ENCODE results near the gene SPOCK1.

SPOCK1 gene

GRCh38 chr5:137216976-137217598 is 282.0 kb downstream of the SPOCK1 start:
- DNase-seq = no peak

DNA sequence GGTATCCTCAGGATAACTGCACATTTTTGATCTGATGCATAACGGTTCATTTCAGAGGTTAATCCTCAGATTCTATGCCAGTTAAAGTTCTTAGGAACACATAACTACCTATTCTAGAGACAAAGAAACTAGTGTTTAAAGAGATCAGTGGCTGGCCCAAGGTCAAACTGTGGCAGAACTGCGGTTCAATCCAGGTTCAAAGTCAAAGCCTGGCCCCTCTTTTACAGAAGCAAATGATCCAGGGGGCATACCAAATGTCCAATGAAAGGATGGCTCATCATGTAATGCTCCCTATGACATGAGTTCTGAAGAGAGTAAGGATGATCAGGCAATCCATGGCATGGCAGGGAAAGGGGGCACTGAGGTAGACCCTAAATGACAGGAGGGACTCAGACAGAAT is 283.3 kb downstream of the SPOCK1 start:
- DNase-seq = no peak

GRCh38 chr5:137215261-137215660 is 283.9 kb downstream of the SPOCK1 start:
- DNase-seq = no peak

DNA sequence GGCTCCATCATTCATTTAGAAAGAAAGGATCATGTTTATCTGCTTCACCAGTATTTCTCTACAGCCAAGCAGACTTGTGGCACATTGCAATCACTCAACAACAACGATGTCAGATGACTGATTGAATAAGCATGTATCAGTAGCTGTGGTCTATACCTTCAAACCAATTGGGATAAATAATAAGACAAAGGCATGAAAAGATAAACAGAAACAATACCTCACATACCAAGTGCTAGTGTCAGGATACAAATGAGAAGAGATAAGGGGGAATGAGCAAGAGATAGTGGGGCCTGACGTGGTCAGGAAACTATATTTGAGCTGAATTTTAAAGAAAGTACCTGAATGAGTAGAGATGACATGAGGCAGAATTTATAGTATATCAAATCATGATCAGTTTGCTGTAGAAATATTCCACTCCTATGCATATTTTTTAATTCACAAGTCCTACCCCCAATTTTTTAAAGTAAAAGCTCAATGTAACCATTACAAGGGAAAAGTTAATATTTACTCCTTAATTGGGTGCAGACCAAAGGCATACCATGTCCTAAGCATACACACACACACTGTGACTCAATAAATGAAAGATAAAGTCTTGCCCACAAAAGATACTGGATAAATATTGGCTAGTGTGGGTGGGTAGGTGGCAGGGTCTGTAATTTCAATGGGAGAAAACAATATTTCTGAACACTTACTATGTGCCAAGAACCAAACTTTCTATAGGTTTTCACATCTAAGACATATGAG is 284.5 kb downstream of the SPOCK1 start:
- no peak for DNase-seq

DNA sequence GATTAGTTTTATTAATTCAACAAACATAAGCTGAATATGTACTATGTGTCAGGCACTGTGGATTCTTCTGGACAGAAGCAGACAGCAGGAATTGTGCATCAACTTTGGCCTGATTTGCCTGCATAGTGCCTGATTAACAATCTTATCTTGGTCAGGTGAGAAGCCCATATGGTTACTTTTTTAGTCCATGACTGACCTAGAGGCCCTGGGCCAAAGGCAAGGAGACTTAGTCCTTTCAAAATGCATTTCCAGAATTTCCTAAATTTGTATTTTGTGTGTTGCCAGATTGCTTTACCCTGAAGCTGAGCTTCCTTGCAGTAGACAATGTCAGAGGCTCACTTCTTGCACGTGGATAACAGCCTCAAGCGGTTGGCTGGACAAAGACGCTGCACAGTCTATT is 286.7 kb downstream of the SPOCK1 start:
- DNase-seq = no peak

DNA sequence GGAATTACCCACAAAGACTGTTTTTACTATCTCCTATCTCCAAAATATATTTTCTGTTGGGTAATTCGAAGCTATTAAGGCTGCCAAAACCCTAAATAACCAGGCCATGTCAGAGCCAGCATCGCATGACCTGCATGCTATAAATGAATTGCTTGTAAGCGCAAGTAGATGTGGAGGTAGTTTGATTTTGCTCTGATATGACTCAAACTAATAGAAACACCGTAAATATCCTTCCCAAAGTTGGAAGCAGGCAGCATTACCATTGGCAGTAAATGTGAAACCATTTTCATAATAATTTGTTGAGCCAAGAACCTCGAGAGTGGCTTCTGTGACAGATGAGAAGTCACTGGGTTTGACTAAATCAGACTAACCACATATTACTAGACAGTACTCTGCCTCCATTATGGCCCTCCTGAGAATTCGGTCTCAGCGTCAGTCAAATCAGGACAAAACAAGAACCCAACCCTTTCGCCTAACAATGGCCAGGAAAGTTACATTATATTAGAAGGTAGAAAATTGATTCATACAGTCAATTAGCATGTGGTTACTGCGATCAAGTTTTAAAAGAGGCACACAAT is 289.8 kb downstream of the SPOCK1 start:
- DNase-seq = no peak

DNA sequence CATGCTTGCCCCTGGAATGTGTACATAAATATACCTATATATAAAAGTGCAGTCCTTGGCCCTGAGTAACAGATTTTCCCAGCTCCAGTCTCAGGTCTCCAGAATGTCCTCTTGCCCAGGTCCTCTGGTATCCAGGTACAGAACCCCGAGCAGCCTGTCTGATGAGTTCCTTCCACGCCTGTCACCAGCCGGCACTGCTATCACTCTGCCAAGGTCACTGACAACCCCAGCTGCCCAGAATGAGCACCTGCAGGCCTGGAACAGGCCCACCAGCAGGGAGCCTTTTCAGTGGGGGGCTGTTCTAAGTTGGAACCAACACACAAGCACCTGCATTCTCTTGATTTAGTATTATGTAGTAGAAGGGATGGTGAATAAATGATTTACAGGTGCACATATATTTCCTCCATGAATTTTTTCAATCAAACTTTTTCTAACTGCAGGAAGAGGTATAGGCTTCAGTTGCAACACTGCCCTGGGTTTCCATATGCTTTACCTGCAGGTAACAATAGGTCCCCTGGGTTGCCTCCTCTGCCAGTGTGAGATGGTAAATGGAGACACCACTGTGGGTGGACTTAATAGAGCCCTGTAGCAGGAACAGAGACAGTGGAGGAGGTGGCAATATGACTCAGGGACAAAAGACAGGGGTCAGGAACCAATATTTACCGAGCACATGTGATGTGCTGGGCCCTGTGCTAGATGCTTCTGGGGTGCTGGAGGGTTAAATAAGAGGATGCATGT is 291.9 kb downstream of the SPOCK1 start:
- DNase-seq = no peak

DNA sequence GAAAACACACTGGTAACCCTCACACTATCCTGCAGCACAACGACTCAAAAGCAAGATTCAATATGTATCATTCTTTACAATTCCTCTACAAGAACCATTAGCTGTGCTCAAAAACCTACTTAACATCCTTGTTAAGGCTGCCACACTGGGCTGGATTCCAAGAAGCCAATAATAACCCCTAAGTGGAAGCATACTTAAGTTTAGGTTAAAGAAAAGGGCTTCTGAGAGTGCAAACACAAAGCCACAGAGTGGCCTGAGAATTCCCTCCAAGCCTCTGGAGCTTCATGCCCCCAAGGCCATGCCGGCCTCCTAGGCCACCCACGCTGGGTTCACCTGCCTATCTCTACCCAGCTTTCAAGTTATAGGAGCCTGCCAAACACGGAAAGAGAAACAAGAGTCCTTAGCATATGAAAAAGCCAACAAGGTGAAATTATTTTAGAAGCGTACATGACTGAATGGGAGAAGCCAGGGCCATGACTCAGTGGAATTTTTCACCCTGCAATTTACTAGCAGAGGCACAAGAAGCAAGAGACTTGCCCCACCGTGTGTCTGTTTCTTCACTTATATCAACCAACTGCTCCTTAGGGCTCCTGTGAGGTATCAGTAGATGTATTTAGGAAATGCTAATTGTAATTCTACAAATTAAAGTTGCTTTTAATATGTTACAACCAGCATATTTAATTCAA is 293.0 kb downstream of the SPOCK1 start:
- no peak for DNase-seq

DNA sequence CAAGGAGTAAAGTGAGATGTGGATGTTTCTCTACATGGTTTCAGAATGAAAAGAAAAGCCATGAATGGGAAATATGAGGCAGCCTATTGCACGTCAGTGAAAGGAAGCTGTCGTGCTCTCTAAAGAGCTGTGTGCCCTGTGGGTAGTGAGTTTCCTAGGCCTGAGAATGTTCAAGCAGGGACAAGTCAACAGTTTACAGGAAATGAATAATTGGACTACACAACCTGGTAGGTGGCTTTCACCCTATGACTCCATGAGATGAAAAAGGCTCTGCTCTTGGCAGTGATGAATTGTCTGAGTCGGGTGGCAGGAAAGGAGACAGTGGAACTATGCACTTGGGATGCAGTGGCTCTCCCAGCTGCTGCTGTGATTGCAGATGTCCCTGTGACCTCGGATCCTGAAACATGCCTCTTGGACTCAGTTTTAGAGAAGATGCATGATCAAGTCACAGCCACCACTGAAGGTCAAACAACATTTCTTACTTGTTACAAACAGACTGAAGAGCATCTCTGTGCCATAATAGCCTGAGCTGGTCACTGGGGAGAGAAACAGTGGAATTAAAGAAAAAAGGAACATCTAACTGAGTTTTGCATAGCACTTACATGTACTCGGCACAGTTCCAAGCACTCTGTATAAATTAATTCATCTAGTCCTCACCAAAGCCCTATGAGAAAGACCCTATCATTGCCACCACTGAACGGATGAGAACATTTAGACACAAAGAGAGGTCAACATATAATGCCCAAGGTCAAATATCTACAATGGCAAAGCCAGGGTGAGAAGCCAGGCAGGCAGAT is 293.7 kb downstream of the SPOCK1 start:
- DNase-seq = no peak

GRCh38 chr5:137203011-137203632 is 296.0 kb downstream of the SPOCK1 start:
- DNase-seq = no peak

DNA sequence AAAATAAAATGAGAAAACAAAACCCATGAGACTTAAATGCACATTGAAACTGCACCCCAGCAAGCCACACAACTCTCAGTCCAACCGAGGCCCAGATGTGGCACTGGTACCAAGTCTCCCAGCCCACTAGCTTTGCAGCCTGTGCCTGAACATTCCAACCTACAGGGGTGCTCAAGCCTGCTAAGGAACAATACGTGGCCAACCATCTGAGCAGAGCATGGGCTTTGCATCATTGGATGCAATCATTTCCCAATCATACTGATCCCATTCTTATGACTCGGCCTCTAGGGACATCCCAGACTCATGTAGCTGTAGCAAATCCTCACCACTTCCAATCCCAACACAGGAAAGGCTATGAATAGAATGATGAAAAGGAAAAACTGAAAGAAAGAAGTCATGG is 297.2 kb downstream of the SPOCK1 start:
- DNase-seq = no peak

GRCh38 chr5:137200906-137201700 is 298.0 kb downstream of the SPOCK1 start:
- DNase-seq = no peak

DNA sequence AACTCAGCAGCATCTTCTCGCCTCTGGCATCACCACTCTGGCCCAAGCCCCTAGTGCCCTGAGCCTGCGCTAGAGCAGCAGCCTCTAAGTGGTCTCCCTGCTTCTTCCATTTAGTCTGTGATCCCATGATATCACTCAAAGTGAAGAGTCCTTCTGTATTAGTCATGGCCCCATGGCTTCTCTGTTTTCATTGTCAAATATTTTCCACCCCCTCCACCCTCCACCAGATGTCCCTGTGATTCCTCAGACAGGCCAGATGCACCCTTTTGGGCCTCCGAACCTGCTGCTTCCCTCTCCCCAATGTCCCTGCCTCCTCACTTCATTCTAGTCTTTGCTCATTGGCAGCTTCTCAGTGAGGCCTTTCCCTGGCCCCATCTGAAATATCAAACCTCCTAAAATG is 299.2 kb downstream of the SPOCK1 start:
- no peak for DNase-seq

DNA sequence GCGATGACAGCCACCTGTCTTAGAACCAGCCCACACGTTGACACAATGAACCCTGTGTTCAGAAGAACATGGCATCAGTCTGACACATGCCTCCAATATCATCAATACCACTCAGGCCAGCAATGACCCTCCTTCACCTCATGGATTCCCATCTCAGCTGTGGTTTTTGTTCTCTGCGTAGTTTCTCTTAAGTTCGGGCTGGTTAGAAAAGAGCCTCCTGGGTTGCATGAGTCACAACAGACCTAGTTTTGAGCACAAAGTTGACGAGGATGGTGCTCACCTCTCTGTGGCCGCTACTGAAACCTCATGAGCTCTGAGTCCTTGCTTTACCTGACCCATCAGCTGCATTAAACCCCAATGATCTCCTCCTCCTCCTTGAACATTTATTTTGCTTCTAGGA is 299.9 kb downstream of the SPOCK1 start:
- no peak for DNase-seq

GRCh38 chr5:137195483-137195882 is 303.6 kb downstream of the SPOCK1 start:
- DNase-seq = no peak

DNA sequence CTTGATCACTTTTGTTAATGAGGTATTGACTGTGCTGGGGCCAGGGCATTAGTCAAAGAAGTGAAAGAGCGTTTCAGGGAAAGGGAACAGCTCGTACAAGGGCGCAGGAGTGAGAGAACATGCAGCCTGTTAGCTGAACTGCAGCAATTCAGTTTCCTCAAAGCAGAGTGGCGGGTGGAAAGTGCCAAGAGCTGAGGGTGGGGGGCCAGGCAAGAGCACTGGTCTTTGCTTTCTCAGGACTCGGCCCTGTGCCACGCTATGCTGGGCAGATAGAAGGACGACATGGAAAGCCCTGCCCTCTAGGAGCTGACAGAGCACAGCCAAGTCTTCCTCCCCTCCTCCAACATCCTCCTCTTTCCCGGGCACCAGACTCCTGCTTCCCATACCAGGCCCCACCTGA is 304.8 kb downstream of the SPOCK1 start:
- DNase-seq = no peak

DNA sequence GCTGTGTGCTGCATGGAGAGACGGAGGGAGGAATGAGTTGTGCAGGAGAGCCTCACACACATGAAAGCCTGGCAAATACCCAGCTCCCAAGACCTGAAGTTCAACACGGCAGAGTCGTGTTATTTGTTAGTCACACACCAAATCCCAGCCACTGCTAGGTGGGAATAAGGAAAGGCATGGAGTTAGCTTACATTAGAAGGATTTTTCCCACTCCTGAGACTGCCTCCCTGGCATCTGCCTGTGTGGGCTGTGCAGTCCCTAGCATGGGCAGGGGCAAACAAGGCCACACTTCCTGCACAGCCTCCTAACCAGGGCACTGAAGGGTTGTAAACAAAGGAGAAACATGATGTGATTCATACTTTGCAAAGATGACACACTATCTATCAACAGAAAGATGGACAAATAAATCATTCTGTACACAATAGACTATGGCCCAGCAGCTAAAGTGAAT is 306.8 kb downstream of the SPOCK1 start:
- DNase-seq = no peak

- no peak for DNase-seq
Observed at GRCh38 chr5:137191179-137191578, 307.9 kb downstream of the SPOCK1 start.

DNA sequence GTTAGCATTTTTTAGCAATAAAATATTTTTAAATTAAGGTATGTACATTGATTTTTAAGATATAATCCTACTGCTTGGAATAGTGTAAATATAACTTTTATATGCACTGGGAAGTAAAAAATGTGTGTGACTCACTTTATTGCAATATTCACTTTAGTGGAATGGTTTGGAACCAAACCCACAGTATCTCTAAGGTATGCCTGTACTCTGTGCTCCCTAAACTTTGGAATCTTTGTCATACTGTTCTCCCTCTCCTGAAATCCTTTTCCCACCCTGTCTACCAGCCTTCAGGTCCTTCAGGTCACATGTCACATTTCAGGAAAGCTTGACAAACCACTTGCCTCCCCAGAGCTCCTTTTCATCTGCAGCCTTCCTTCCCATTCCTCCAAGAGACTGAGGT is 308.7 kb downstream of the SPOCK1 start:
- DNase-seq = no peak

DNA sequence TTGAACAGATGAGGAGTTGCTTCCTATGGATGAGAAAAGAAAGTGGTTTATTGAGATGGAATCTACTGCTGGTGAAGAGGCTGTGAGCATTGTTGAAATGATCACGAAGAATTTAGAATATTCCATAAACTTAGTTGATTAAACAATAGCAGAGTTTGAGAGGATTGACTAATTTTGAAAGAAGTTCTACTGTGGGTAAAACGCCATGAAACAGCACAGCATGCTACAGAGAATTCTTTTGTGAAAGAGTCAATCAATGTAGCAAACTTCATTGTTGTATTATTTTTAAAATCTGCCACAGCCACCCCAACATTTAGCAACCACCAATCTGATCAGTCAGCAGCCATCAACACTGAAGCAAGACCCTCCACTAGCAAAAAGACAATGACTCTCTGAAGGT is 309.1 kb downstream of the SPOCK1 start:
- DNase-seq = no peak

DNA sequence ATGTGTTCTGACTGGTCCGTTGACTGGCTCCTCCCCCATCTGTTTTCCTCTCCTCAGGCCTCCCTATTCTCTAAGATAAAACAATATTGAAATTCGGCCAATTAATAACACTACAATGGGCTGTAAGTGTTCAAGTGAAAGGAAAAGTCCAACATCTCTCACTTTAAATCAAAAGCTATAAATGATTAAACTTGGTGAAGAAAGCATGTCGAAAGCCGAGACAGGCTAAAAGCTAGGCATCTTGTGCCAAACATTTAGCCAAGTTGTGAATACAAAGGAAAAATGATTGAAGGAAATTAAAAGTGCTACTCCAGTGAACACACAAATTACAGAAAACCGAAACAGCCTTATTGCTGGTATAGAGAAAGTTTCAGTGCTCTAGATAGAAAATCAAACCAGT is 310.6 kb downstream of the SPOCK1 start:
- DNase-seq = no peak

Data from T-helper 1 cell (primary cell).